Central memory CD8-positive, alpha-beta T cell (primary cell): ENCODE data around the gene IL13RA1.
"Not testable (repeated sequence)": the region's sequence is repeated elsewhere in the genome, so short reads cannot be mapped to it uniquely, and the experiment has no call there.

Source experiments
- ATAC-seq: fragments of 150-1000 bp; cut with Tn5 transposase; replicated peaks from 2 replicates; pipeline ENCODE4 v1.10.0; 2022; ENCODE audit warnings: mild to moderate bottlenecking, moderate FRiP score, moderate number of reproducible peaks; ENCODE audit not compliant: poor library complexity, severe bottlenecking; ENCODE audit errors: extremely low read depth
- DNase-seq, 2 donors: peaks; one replicate each; pipeline ENCODE4 v3.0.0; 2021; ENCODE audit warnings: low spot score in 2 of 2
- H3K27ac Mint-ChIP-seq: one replicate; pipeline ENCODE4 v1.8.0; 2022; ENCODE audit warnings: low read depth, mild to moderate bottlenecking, moderate library complexity, mixed read lengths
- H3K27me3 Mint-ChIP-seq: one replicate; pipeline ENCODE4 v1.8.0; 2022; ENCODE audit warnings: mixed read lengths
- H3K36me3 Mint-ChIP-seq: one replicate; pipeline ENCODE4 v1.8.0; 2022; ENCODE audit warnings: mild to moderate bottlenecking, moderate library complexity, mixed read lengths; ENCODE audit not compliant: insufficient read depth
- H3K4me1 Mint-ChIP-seq: one replicate; pipeline ENCODE4 v1.8.0; 2022; ENCODE audit warnings: mixed read lengths
- H3K4me3 Mint-ChIP-seq: one replicate; pipeline ENCODE4 v1.8.0; 2022; ENCODE audit warnings: mild to moderate bottlenecking, moderate library complexity, mixed read lengths
- H3K9me3 Mint-ChIP-seq: one replicate; pipeline ENCODE4 v1.8.0; 2022; ENCODE audit warnings: mixed read lengths

Gene IL13RA1

DNA sequence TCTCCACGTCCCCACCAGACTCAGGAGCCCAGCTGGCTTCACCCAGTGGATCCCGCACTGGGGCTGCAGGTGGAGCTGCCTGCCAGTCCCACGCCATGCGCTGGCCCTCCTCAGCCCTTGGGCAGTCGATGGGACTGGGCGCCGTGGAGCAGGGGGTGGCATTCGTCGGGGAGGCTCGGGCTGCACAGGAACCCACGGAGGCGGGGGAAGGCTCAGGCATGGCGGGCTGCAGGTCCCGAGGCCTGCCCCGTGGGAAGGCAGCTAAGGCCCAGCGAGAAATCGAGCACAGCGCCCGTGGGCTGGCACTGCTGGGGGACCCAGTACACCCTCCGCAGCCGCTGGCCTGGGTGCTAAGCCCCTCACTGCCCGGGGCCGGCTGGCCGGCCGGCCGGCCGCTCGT is 10.6 kb upstream of the IL13RA1 start:
- H3K4me1 Mint-ChIP-seq, H3K27ac Mint-ChIP-seq, H3K4me3 Mint-ChIP-seq, ATAC-seq, H3K9me3 Mint-ChIP-seq, DNase-seq, H3K27me3 Mint-ChIP-seq, H3K36me3 Mint-ChIP-seq: not testable (repeated sequence)

DNA sequence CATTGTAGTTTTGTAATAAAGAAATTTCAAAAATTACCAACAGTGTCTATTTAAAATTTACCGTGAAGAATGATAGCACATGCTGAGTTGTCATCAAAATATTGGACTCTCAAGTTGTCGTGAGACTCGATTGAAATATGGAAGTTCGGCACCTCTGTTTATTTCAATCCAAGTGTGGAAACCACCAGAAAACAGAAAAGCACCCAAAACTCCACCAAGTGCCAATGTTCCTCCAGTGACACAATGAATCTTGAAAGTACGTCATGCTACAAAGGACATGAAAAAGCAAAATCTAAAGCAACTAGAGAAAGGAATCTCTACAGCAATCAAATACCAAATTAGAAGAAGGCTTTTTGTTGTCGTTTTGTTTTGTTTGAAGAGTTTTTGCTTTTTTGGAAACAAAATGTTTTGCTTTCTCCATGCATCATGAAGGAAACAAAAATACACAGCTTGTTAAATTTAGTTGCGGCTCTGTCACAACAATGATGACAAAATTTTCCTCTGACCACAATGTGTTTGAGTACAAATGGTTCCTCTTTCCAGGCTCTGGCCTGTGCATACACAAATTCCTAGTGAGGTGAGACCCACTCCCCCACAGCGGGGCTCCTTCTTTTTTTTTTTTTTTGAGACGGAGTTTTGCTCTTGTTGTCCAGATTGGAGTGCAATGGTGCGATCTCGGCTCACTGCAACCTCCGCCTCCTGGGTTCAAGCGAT is 9.6 kb upstream of the IL13RA1 start:
- no peak overlapping the region for H3K27ac Mint-ChIP-seq
- no peak for ATAC-seq
- no peaks in the 10 kb centered on the region for H3K4me1 Mint-ChIP-seq
- H3K36me3 Mint-ChIP-seq, result no peaks in the 10 kb centered on the region
- H3K27me3 Mint-ChIP-seq, result peaks cover 10% of the 10 kb centered on the region
- no peaks in the 10 kb centered on the region for H3K9me3 Mint-ChIP-seq
- DNase-seq, result no peak
- H3K4me3 Mint-ChIP-seq, result no peak overlapping the region

- H3K36me3 Mint-ChIP-seq, result no peaks in the 10 kb centered on the region
- no peak for DNase-seq
- no peaks in the 10 kb centered on the region for H3K4me1 Mint-ChIP-seq
- H3K4me3 Mint-ChIP-seq, result no peak overlapping the region
- ATAC-seq, result no peak
- no peaks in the 10 kb centered on the region for H3K9me3 Mint-ChIP-seq
- no peak overlapping the region for H3K27ac Mint-ChIP-seq
- peaks cover 10% of the 10 kb centered on the region for H3K27me3 Mint-ChIP-seq
These were observed 8.7 kb upstream of the IL13RA1 start for GRCh38 chrX:118718737-118719136.

DNA sequence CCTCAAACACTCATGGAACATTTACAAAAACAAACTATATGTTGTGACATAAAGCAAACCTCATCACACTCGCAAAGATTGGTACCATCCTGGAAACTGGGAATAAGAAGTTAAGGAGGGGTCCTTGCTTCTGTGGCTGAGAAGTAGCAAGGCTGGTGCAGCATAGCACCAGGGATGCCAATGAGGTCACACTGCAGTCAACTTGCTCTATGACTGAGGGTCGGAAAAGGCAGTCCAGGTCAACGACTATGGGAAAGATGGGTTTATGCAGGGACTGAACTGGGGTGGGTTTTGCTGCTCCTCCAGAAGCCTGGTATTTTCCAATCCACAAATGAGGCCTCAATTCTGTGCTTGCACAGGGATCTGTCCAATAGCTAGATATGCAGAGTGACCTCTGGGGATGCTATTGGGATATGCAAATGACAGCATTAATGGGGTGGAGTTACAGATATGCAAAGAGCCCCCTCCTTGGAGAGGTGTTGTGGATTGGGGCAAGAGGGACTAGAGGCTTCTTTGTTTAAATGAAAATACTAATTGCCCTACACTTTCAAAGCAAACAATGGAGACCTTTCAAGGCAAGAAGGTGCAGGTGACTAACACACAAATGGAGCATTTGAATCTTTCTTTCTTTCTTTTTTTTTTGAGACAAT is 7.2 kb upstream of the IL13RA1 start:
- no peaks in the 10 kb centered on the region for H3K36me3 Mint-ChIP-seq
- H3K9me3 Mint-ChIP-seq, result no peaks in the 10 kb centered on the region
- H3K27me3 Mint-ChIP-seq, result peaks cover 22% of the 10 kb centered on the region
- no peak overlapping the region for H3K27ac Mint-ChIP-seq
- no peaks in the 10 kb centered on the region for H3K4me1 Mint-ChIP-seq
- ATAC-seq, result no peak
- no peak overlapping the region for H3K4me3 Mint-ChIP-seq
- DNase-seq, result no peak

DNA sequence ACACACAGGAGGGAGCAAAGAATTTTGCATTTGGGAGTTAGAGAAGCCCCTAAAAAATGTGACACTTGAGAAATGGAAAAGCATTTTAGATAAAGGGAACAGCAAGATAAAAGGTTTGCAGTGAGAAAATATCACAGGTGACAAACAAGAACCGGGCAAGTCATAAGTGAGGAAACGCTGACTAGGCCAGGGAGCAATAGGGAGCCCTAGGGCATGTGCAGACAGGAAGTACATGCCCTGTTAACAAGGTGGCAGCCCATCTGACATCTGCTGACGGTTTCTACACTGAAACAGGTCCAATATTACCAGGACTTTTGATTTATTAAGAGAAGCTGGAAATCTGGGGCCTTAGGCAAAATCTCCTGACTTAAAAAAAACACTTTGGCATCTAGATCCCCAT is 4.0 kb upstream of the IL13RA1 start:
- no peak for ATAC-seq
- DNase-seq, result no peak
- H3K4me1 Mint-ChIP-seq, result peaks cover 4% of the 10 kb centered on the region
- no peaks in the 10 kb centered on the region for H3K36me3 Mint-ChIP-seq
- peaks cover 31% of the 10 kb centered on the region for H3K27me3 Mint-ChIP-seq
- no peak overlapping the region for H3K4me3 Mint-ChIP-seq
- no peak overlapping the region for H3K27ac Mint-ChIP-seq
- H3K9me3 Mint-ChIP-seq, result no peaks in the 10 kb centered on the region

DNA sequence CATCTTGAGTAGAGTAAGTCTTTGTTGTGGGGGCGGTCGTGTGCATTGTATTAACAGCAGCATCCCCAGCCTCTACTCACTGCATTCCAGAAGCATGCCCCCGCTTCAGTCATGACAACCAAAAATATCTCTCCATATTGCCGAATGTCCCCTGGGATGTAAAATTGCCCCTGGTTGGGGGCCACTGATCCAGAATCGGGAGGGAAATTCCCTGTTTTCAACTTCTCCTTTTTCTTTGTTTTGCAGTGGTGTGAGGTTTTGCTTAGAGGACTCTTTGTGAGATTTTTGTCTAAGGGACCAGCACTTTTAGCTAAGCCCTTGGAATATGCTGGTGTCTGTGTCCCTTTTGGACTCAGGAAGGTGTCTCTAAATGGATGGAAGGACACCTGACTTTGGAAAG is 3.0 kb upstream of the IL13RA1 start:
- H3K4me3 Mint-ChIP-seq, result no peak overlapping the region
- DNase-seq (no peak), ATAC-seq (no peak)
- H3K36me3 Mint-ChIP-seq, result no peaks in the 10 kb centered on the region
- no peak overlapping the region for H3K27ac Mint-ChIP-seq
- peaks cover 31% of the 10 kb centered on the region for H3K27me3 Mint-ChIP-seq
- no peaks in the 10 kb centered on the region for H3K9me3 Mint-ChIP-seq
- H3K4me1 Mint-ChIP-seq, result peaks cover 4% of the 10 kb centered on the region

GRCh38 chrX:118724775-118725174 is 2.6 kb upstream of the IL13RA1 start:
- Mint-ChIP-seq H3K27ac (no peak overlapping the region), H3K4me3 (no peak overlapping the region), H3K36me3 (no peaks in the 10 kb centered on the region), H3K9me3 (no peaks in the 10 kb centered on the region), H3K4me1 (peaks cover 4% of the 10 kb centered on the region), H3K27me3 (peaks cover 32% of the 10 kb centered on the region)
- ATAC-seq, result no peak
- DNase-seq, result no peak

- Mint-ChIP-seq H3K27ac (no peak overlapping the region), H3K36me3 (no peaks in the 10 kb centered on the region), H3K4me1 (peaks cover 4% of the 10 kb centered on the region), H3K4me3 (peak overlapping the region; percentile 52), H3K27me3 (peaks cover 40% of the 10 kb centered on the region), H3K9me3 (no peaks in the 10 kb centered on the region)
- ATAC-seq (no peak), DNase-seq (no peak)
These were observed 1.0 kb upstream of the IL13RA1 start for GRCh38 chrX:118726396-118726795.

- Mint-ChIP-seq H3K4me3 (peak overlapping the region; percentile 45), H3K4me1 (peaks cover 4% of the 10 kb centered on the region), H3K9me3 (no peaks in the 10 kb centered on the region), H3K27ac (no peak overlapping the region), H3K27me3 (peaks cover 40% of the 10 kb centered on the region), H3K36me3 (no peaks in the 10 kb centered on the region)
- ATAC-seq, result no peak
- DNase-seq, result no peak
These were observed 407 bp downstream of the IL13RA1 start for GRCh38 chrX:118727686-118728339.

DNA sequence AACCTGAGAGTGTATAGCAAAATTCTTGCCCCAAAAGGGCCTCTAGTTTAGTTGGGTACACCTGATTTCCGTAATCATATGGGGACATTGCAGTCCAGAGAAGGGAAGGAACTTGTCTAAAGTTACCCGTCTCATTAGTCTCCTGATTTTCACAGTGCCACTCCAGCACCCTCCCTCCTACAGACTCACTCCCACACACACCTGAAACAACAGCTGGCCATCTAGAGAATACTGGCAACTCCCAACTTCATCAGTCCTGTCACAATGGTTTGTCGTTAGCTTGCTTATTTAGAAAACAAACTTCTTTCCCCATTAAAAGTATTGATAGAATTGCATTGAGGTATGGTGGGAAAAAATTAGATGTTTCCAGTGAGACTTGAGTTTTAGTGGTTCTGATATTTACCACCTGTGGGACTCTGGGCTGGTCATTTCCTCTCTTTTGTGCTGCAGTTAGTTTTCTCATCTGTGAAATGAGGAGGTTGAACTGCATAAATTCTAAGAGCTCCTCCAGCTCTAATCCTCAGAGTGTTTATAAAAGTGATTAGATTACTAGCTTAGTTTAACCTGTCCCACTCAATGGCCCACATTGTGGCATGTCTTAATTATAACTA is 1.7 kb downstream of the IL13RA1 start:
- Mint-ChIP-seq H3K36me3 (no peaks in the 10 kb centered on the region), H3K4me3 (no peak overlapping the region), H3K27ac (no peak overlapping the region), H3K9me3 (no peaks in the 10 kb centered on the region), H3K27me3 (peaks cover 38% of the 10 kb centered on the region), H3K4me1 (peaks cover 4% of the 10 kb centered on the region)
- no peak for DNase-seq
- no peak for ATAC-seq

DNA sequence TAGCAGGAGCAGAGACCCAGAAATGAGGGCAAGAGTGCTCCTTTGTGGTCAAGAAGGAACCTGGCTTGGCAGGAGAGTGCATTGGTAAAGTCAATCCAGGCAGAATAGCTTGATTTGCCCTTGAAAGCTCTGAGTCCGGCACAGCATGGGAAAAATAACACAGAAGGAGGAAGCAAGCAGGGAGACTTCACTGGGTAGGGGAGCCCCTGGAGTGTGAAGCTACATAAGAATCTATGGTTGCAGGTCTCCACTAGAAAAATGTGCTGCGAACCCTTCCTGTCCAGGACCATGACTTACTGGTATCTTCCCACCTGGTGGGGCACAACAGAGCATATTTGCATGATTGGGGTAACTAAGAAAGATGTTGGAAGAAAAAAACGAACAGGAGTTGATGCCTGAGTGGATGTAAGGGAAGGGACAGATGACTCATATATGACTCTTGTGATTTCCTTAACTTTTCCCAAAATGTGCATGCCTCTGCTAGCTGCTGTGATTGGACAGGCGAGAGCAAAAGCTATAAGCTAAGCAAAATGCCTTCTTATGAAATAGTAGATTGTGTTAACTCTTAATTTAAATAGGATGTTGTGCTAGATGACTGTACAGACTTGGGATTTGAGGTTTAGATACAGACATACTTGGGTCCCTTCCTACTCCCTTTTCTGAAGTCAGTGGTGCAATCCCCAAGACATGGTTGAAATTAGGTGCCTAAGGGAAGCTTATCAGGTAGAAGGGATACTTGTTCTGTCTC is 3.3 kb downstream of the IL13RA1 start:
- DNase-seq (no peak), ATAC-seq (no peak)
- Mint-ChIP-seq H3K27ac (no peak overlapping the region), H3K4me1 (peaks cover 4% of the 10 kb centered on the region), H3K27me3 (peaks cover 38% of the 10 kb centered on the region), H3K9me3 (no peaks in the 10 kb centered on the region), H3K36me3 (no peaks in the 10 kb centered on the region), H3K4me3 (no peak overlapping the region)

- H3K36me3 Mint-ChIP-seq, DNase-seq, H3K9me3 Mint-ChIP-seq, H3K4me1 Mint-ChIP-seq, H3K27ac Mint-ChIP-seq, ATAC-seq, H3K4me3 Mint-ChIP-seq: not testable (repeated sequence)
- H3K27me3 Mint-ChIP-seq, result peaks cover 38% of the 10 kb centered on the region
These were observed 5.1 kb downstream of the IL13RA1 start for GRCh38 chrX:118732551-118732950.
